OCI-LY1 (cell line): ENCODE results near the gene LHFPL2.

Experiments used
- EZH2 ChIP-seq: fragments of 200-600 bp; sonication (generic), shearing (Covaris generic); IDR thresholded peaks from 2 replicates; pipeline ENCODE4 v1.8.0; 2017; ENCODE audit warnings: borderline replicate concordance, mixed run types, mild to moderate bottlenecking, antibody characterized with exemption, low read length, moderate library complexity, mixed read lengths
- TF ChIP-seq, protein P1 (sequence below): fragments of 200-600 bp; sonication (generic), shearing (Covaris generic); IDR thresholded peaks from 2 replicates; pipeline ENCODE4 v1.5.1; 2017; ENCODE audit warnings: mild to moderate bottlenecking, antibody characterized with exemption, low read length, moderate library complexity, mixed read lengths

DNA sequence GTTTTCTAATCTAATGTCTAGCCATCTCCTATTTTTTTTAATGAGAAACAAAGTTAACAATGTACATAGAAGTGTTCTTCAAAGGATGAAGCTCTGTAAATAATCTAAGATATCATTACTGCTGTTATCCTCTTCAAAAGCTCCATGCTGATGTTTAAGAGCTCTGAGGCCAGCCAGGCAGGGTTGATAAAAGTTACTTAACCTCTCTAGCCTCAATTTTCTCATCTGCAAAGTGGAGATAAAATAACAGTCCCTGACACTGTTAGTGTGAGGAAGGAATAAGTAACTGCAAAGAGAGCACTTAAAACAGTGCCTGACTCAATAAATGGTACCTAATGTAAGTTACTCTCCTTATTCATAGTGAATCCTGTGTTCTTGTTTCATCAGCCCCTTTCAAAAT is 60.1 kb downstream of the LHFPL2 start:
- TF ChIP-seq, protein P1, sequence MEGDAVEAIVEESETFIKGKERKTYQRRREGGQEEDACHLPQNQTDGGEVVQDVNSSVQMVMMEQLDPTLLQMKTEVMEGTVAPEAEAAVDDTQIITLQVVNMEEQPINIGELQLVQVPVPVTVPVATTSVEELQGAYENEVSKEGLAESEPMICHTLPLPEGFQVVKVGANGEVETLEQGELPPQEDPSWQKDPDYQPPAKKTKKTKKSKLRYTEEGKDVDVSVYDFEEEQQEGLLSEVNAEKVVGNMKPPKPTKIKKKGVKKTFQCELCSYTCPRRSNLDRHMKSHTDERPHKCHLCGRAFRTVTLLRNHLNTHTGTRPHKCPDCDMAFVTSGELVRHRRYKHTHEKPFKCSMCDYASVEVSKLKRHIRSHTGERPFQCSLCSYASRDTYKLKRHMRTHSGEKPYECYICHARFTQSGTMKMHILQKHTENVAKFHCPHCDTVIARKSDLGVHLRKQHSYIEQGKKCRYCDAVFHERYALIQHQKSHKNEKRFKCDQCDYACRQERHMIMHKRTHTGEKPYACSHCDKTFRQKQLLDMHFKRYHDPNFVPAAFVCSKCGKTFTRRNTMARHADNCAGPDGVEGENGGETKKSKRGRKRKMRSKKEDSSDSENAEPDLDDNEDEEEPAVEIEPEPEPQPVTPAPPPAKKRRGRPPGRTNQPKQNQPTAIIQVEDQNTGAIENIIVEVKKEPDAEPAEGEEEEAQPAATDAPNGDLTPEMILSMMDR, result no peak
- no peak for TF ChIP-seq EZH2
